Transverse colon (tissue), 4 donors: ENCODE data around the gene MRPL16.

Experiments
- CTCF ChIP-seq, 5 experiments: fragments of 200-600 bp in 3 of 5; fragments of 450-650 bp in 2 of 5; sonication (generic) in 3 of 5; IDR thresholded peaks; 1 replicate in 2 of 5; 2 replicates in 3 of 5; pipeline ENCODE4 v1.5.1; 2016 to 2017; ENCODE audit warnings: antibody characterized with exemption in 5 of 5, inconsistent platforms in 3 of 5, mild to moderate bottlenecking in 2 of 5, moderate library complexity in 1 of 5
- EP300 ChIP-seq: sonication (generic); formaldehyde crosslinking; IDR thresholded peaks from one replicate; pipeline ENCODE4 v1.6.1; 2017; ENCODE audit warnings: antibody characterized with exemption, low read depth
- POLR2A ChIP-seq: fragments of 450-650 bp; IDR thresholded peaks from one replicate; pipeline ENCODE4 v1.6.1; 2016; ENCODE audit warnings: antibody characterized with exemption, mild to moderate bottlenecking, moderate library complexity
- POLR2AphosphoS5 ChIP-seq, 3 donors: sonication (generic); formaldehyde crosslinking; IDR thresholded peaks; one replicate each; pipeline ENCODE4 v1.6.1; 2016; ENCODE audit warnings: antibody characterized with exemption in 3 of 3

GRCh38 chr11:59769111-59769510, 41.5 kb downstream of the MRPL16 start:
- TF ChIP-seq POLR2AphosphoS5 (IDR thresholded peaks at IDR 0.05) = no peak
- no peak for TF ChIP-seq CTCF (IDR thresholded peaks at IDR 0.05)
- TF ChIP-seq POLR2A = no peak
- TF ChIP-seq EP300 = no peak
